HEK293 (cell line): ENCODE data around the gene GPR35.
"Not testable (repeated sequence)": the region's sequence is repeated elsewhere in the genome, so short reads cannot be mapped to it uniquely, and the experiment has no call there.

Experiments used
- CTCF ChIP-seq: fragments of 450-650 bp; formaldehyde crosslinking; IDR thresholded peaks from 2 replicates; pipeline ENCODE4 v1.5.1; 2016; ENCODE audit warnings: missing biosample characterization, missing genetic modification characterization
- SP2 ChIP-seq: fragments of 450-650 bp; formaldehyde crosslinking; IDR thresholded peaks from 2 replicates; pipeline ENCODE4 v1.5.1; 2016; ENCODE audit warnings: missing biosample characterization, missing genetic modification characterization
- ZBTB11 ChIP-seq: fragments of 450-650 bp; formaldehyde crosslinking; conservative IDR thresholded peaks from 2 replicates; pipeline ENCODE4 v1.5.1; 2016; ENCODE audit warnings: low read depth, missing biosample characterization, missing genetic modification characterization
- ZBTB21 ChIP-seq: fragments of 450-650 bp; formaldehyde crosslinking; IDR thresholded peaks from 2 replicates; pipeline ENCODE4 v1.5.1; 2017; ENCODE audit warnings: missing biosample characterization, missing genetic modification characterization
- ZFP41 ChIP-seq: fragments of 450-650 bp; formaldehyde crosslinking; IDR thresholded peaks from 2 replicates; pipeline ENCODE4 v1.5.1; 2016; ENCODE audit warnings: missing biosample characterization, missing genetic modification characterization, borderline replicate concordance
- ZNF140 ChIP-seq: fragments of 450-650 bp; formaldehyde crosslinking; IDR thresholded peaks from 2 replicates; pipeline ENCODE4 v1.5.1; 2016; ENCODE audit warnings: missing biosample characterization, missing genetic modification characterization
- ZNF266 ChIP-seq: fragments of 450-650 bp; formaldehyde crosslinking; IDR thresholded peaks from 2 replicates; pipeline ENCODE4 v1.5.1; 2016; ENCODE audit warnings: missing biosample characterization, missing genetic modification characterization, low read depth
- ZNF274 ChIP-seq, 2 experiments: fragments of 200-500 bp in 1 of 2; fragments of 450-650 bp in 1 of 2; sonication (Bioruptor generic) in 1 of 2; formaldehyde crosslinking in 1 of 2; IDR thresholded peaks; 2 replicates each; pipeline versions ENCODE4 v1.5.1 to v1.6.1; 2014 to 2016; ENCODE audit warnings: borderline replicate concordance in 1 of 2, inconsistent platforms in 1 of 2, low read length in 1 of 2, missing biosample characterization in 1 of 2, missing genetic modification characterization in 1 of 2
- ZNF292 ChIP-seq: fragments of 450-650 bp; formaldehyde crosslinking; IDR thresholded peaks from 2 replicates; pipeline ENCODE4 v1.5.1; 2016; ENCODE audit warnings: low read depth, missing biosample characterization, missing genetic modification characterization, borderline replicate concordance
- ZNF426 ChIP-seq: fragments of 450-650 bp; formaldehyde crosslinking; IDR thresholded peaks from 2 replicates; pipeline ENCODE4 v1.5.1; 2017; ENCODE audit warnings: missing biosample characterization, missing genetic modification characterization, mild to moderate bottlenecking, inconsistent platforms, moderate library complexity
- ZNF449 ChIP-seq: fragments of 450-650 bp; formaldehyde crosslinking; IDR thresholded peaks from 2 replicates; pipeline ENCODE4 v1.5.1; 2017; ENCODE audit warnings: missing biosample characterization, mild to moderate bottlenecking, missing genetic modification characterization, moderate library complexity

GRCh38 chr2:240616860-240617666 lies 8.2 kb upstream of the GPR35 start:
- TF ChIP-seq ZBTB11; ZNF292 (tag by site-specific recombination); ZBTB21; ZNF274 (IDR thresholded peaks at IDR 0.05; ENCODE audit: low read length); ZNF274 (tag by site-specific recombination; IDR thresholded peaks at IDR 0.05; ENCODE audit: borderline replicate concordance); ZNF266 (tag by site-specific recombination); CTCF (tag by site-specific recombination); ZNF140 (tag by site-specific recombination); ZFP41 (tag by site-specific recombination); ZNF449; ZNF426 (tag by site-specific recombination); SP2 (tag by site-specific recombination): not testable (repeated sequence)
